Measurements from ENCODE around the gene MEIOSIN.
"Not testable (repeated sequence)": the region's sequence is repeated elsewhere in the genome, so short reads cannot be mapped to it uniquely, and the experiment has no call there.

MEIOSIN gene

GRCh38 chr19:45717983-45718650 lies 15.1 kb upstream of the MEIOSIN start:
- no peak for DNase-seq

GRCh38 chr19:45720065-45720464 lies 13.2 kb upstream of the MEIOSIN start:
- DNase-seq: not testable (repeated sequence)

GRCh38 chr19:45728683-45729082 lies 4.6 kb upstream of the MEIOSIN start:
- DNase-seq: not testable (repeated sequence)

DNA sequence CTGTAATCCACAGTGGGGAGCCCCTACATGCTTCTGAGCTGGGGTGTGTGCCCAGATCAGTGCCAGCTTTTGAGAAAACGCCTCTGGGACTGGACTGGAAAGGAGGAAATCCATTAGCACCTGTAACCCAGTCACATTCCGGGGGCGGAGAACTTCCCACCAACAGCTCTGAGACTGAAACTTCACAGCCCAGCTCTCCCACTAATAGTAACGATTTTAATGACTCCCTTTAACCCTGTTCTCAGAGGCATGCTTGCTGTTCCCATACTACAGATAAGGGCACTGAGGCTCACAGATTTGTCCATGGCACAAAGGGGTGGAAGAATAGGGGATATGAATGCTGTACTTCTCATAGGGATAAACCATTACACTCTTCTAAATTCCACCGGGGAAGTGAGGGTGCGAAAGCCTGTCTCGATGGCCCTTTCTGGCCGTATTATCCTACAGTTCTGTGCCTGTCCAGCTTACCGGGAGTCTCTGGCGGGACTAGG lies 3.4 kb upstream of the MEIOSIN start:
- DNase-seq: no peak

DNA sequence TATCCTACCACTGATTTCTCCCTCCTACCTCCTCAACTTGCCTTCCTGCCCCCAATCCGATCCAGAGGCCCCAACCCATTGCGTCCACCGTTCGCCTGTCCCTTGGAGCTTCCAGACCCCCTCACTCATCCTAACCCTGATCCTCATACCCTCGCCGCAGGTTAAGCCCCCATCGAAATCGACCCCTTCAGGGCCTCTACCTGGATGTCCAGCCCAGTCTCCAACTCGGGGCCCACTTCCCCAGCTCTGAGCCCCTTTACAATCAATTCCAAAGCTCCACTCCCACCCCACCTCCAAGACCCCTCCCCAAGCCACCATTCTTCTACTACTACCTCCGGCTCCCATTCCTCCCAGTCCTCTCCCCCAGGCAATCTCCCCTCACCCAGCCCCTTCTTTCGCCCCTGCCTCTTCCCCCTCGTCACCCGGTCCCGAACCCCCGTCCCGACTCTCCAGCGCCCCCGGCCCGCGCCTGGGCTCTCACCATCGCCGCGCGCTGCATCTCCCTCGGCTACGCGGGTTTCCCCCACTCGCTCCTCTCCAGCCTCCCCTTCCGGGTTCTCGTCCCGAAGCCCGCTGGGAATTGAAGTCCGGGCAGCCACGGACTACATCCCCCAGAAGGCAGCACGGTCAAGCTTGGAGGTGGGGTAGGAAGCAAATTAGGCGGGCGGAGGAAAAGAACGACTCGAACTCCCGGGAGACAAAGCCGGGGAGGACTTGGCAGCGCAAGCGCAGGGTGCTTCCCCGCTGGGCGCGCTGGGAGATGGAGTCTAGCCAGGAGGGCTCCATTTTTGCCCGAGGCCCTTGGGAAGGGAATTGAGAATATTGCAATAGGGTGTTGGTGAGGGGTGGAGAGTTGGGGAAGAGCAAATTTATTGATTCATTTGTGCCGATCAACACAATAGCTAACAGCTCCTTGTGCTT lies 2.6 kb upstream of the MEIOSIN start, which contains the start of gene FBXO46:
Gene FBXO46, minus strand, starts transcription at position 529 of the 921 bp plus-strand sequence. CDS start 17,401 bp downstream, outside the sequence.
- DNase-seq: peak; percentile 95 to 99 (median 99)

- no peak for DNase-seq
Observed at GRCh38 chr19:45739498-45740439, 6.5 kb downstream of the MEIOSIN start.

DNA sequence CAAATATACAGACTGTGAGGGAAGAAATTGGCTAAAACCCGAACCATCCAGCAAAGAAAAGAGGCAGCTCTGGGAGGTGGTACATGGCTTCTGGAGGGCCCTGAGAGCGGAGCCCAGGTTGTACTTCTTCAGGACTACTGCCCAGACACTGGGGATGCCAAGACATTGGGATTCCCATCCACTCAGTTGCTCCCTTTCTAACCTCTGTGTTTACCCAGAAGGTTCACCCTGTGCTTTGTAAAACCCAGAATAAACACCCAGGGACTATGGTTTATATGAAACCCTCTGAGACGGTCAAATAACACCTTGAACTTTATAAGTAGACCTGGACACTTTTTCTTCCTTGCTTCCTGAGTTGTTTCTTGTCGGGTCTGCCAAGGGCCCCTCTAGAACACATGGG lies 9.7 kb downstream of the MEIOSIN start:
- DNase-seq: no peak

GRCh38 chr19:45745606-45746005 lies 12.4 kb downstream of the MEIOSIN start:
- no peak for DNase-seq

GRCh38 chr19:45746866-45747265 lies 13.6 kb downstream of the MEIOSIN start:
- no peak for DNase-seq

GRCh38 chr19:45747513-45747912 lies 14.3 kb downstream of the MEIOSIN start:
- no peak for DNase-seq

DNA sequence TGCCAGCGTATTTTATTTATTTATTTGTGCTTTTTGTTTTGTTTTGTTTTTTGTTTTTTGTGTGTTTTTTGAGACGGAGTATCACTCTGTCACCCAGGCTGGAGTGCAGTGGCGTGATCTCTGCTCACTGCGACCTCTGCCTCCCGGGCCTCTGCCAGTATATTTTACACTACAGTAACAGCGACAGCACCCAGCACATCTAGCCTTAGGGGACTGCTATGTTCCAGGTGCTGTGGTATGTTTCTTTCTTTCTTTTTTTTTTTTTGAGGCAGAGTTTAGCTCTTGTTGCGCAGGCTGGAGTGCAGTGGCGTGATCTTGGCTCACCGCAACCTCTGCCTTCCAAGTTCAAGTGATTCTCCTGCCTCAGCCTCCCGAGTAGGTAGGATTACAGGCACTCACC lies 18.2 kb downstream of the MEIOSIN start:
- not testable (repeated sequence) for DNase-seq

DNA sequence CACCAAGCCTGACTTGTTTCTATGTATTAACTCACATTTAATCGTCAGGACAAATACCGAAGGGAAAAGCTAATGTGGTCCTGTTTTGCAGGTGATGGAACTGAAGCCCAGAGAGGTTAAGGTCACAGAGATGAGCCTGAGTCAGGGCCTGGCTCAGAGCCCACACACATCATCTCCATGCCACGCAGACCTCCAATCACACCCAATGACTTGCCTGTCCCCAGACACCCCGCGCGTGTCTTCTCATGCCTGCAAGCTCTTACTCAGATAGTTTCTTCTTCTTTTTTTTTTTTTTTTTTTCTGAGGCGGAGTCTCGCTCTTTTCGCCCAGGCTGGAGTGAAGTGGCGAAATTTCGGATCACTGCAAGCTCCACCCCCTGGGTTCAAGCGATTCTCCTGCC lies 19.4 kb downstream of the MEIOSIN start:
- no peak for DNase-seq

- DNase-seq: no peak
Observed at GRCh38 chr19:45753548-45753947, 20.3 kb downstream of the MEIOSIN start.

- DNase-seq: no peak
Observed at GRCh38 chr19:45754323-45754722, 21.1 kb downstream of the MEIOSIN start.

DNA sequence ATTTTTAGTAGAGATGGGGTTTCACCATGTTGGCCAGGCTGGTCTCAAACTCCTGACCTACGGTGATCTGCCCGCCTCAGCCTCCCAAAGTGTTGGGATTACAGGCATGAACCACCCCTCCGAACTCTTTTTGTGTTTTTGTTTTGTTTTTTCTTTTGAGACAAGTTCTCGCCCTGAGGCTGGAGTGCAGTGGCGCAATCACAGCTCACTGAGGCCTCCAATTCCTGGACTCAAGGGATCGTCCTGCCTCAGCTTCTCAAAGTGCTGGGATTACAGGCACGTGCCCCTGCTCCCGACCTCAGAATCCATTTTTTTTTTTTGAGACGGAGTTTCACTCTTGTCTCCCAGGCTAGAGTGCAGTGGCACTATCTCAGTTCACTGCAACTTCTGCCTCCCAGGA lies 24.5 kb downstream of the MEIOSIN start:
- no peak for DNase-seq

DNA sequence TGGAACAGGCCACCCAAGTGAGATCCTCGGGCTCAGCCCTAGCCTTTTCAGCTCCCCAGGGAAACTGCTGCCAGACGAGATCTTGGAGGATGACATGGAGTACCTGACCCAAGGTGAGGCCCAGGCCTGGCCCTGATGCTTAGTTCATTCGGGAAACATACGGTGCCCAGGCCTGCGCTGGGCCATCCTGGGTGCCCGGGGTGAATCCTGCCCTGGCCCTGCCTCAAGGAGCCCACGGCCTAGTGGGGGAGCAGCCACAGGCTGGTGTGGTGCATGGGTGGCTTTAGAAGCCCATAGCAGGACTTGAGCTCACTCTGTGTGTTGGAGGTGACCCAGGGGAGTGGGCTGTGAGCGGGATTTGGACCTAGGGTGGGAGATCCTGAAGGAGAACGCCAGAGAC lies 25.7 kb downstream of the MEIOSIN start:
- DNase-seq: no peak

DNA sequence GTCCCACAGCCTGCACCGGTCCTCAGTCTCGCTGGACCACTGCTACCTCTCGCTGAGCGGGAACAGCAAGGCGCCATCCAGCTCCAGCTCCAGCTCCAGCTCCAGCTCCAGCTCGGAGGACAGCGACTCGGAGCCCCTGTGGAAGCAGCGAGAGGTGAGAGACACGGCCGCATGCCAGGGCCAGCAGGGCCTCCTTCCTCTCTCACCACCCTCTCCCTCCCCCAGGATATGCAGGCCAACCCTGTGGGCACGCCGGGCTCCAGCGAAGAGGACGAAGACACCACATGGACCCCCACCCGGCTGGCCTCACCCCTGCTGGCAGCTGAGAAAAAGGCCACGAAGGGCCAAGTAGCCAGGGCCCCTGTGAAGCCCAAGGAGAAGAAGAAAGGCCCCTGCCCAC lies 28.5 kb downstream of the MEIOSIN start:
- no peak for DNase-seq

DNA sequence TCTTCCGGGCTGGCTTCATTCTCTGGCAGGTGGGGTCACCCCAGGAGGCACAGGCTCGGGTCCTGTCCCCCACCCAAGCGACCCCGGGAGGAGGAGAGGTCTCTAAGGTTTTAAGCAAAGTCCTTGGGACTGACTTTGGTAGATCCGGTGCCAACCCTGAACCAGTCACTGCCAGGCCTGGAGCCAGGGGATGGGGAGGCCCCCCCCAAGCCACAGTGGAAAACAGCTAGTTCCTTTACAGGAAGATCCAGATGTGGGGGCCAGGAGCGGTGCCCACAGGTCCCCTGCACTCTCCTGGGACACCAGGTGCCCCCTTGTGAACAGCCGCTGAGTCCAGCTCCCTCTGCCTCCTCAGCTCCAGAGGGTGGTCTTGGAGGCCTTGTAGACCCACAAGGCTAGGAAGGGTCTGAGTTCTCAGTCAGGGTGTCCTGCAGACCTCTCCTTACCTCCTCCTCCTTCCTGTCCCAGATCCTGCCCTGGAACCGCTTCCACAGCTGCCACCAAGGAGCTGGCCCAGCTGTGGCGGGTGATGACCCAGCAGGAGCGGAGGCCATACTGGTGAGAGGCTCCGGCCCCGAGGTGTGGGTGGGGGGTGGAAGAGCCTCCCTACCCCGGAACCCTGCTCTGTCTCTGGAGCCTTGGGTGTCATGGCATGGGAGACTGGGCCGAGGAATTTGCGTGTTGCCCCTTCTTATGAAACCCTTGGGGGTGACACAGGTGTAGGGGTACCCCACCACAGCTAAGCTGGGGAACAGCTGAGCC lies 29.8 kb downstream of the MEIOSIN start:
- no peak for DNase-seq

GRCh38 chr19:45763691-45764294 lies 30.6 kb downstream of the MEIOSIN start:
- no peak for DNase-seq

DNA sequence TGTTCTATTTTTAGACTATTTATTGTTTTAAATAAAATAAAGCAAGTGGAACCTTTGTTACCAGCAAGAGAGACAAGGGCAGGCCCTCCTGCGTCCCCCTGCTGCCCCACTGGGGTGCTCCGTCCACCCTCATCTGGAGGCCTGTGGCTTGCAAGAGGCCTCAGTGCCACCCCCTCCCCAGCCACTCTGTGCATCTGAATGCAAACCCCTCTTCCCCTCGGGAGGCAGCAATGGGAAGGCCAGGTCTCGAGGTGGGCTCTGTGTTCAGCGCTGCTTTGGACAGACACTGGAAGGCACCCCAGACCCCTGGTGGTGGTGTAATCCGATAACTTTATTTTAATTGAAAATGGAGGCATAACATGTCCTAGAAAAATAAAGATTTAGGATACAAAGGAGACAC lies 31.2 kb downstream of the MEIOSIN start:
- DNase-seq: no peak

DNA sequence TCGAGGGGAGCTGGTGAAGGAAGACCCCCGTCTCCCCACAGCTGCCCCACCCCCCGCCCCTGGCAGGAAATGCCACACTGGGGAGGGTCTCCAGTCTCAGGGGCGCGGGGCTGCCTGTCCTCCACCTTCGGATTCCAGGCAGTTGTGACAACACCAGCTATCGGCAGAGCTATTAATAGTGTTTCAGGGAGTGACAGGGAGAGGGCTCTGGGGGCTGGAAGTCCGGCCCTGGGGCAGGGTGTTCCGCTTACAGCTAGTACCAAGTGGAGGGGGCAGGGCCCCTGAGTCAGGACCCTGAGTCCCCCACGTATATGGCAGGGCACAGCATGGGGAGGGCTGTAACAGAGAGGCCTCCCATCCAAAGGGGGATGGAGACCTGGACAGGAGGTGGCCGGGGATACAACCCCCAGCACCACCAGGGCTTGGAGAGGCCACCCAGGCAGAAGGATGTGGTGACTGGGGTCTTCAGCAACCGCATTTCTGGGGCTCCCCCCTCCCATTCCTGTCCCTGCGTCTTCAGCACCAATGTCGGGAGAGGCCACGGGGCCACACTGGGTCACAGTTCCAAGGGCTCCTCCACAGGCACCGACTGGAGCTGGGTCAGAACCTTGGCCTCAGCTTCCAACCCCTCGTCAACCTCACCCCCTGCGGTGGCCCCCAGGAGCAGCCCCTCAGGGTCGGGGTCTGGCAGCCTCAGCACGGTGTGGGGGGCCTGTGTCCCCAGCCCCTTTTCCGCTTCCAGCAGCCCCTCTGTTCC lies 31.9 kb downstream of the MEIOSIN start:
- no peak for DNase-seq

Data from NCI-H1417 (cell line).